T-helper 17 cell (primary cell): ENCODE measurements around the gene CANX. TPM values are rescaled to one million over a fixed set of nuclear protein-coding genes. Genes with fewer than 3 reads are reported as not detected.
"Not testable (repeated sequence)": the region's sequence is repeated elsewhere in the genome, so short reads cannot be mapped to it uniquely, and the experiment has no call there.

Experiments used
- ATAC-seq: fragments of 150-1000 bp; cut with Tn5 transposase; 2 replicates; pipeline ENCODE4 v1.10.0; 2021; ENCODE audit warnings: mild to moderate bottlenecking, moderate library complexity
- DNase-seq, 3 donors: peaks; one replicate each; pipeline versions ENCODE4 v3.0.0 to v3.0.0-alpha.2; 2020 to 2021
- H3K9me3 ChIP-seq: one replicate; pipeline ENCODE4 v1.7.0; 2013; ENCODE audit warnings: low read length, mild to moderate bottlenecking; ENCODE audit not compliant: control insufficient read depth, poor library complexity, severe bottlenecking
- H3K27ac Mint-ChIP-seq: one replicate; pipeline ENCODE4 v1.8.0; 2022; ENCODE audit warnings: mild to moderate bottlenecking, moderate library complexity, mixed read lengths
- H3K27me3 Mint-ChIP-seq: one replicate; pipeline ENCODE4 v1.8.0; 2022; ENCODE audit warnings: mixed read lengths
- H3K36me3 Mint-ChIP-seq: one replicate; pipeline ENCODE4 v1.8.0; 2022; ENCODE audit warnings: low read depth, mixed read lengths
- H3K4me1 Mint-ChIP-seq: one replicate; pipeline ENCODE4 v1.8.0; 2022; ENCODE audit warnings: mild to moderate bottlenecking, mixed read lengths
- H3K4me3 Mint-ChIP-seq: one replicate; pipeline ENCODE4 v1.8.0; 2022; ENCODE audit warnings: mild to moderate bottlenecking, moderate library complexity, mixed read lengths
- total RNA-seq, 4 donors: library from RNA in 2 of 4; stranded (reverse) in 2 of 4; gene quantifications; one replicate each; pipeline ENCODE4 v1.2.3 and lab custom pipeline; 2022 to 2026

Gene CANX
- total RNA-seq, 2 donors from 2014 or later, result 235 to 238 TPM

- peaks cover 24% of the 10 kb centered on the region for H3K4me1 Mint-ChIP-seq
- H3K27me3 Mint-ChIP-seq, result no peaks in the 10 kb centered on the region
- peaks cover 7% of the 10 kb centered on the region for H3K36me3 Mint-ChIP-seq
- DNase-seq (no peak), ATAC-seq (no peak)
- no peaks in the 10 kb centered on the region for H3K9me3 ChIP-seq
- H3K27ac Mint-ChIP-seq, result no peak overlapping the region
- H3K4me3 Mint-ChIP-seq, result no peak overlapping the region
Observed at GRCh38 chr5:179729303-179729702, 30.5 kb downstream of the CANX start.

- Mint-ChIP-seq H3K27ac (peak overlapping the region; percentile 59), H3K27me3 (no peaks in the 10 kb centered on the region), H3K4me3 (no peak overlapping the region), H3K36me3 (peaks cover 4% of the 10 kb centered on the region), H3K4me1 (peaks cover 28% of the 10 kb centered on the region)
- ATAC-seq (no peak), DNase-seq (no peak)
- no peaks in the 10 kb centered on the region for H3K9me3 ChIP-seq
Observed at GRCh38 chr5:179729727-179730126, 31.0 kb downstream of the CANX start.

GRCh38 chr5:179730356-179730755 is 31.6 kb downstream of the CANX start:
- ATAC-seq, result no peak
- H3K27ac Mint-ChIP-seq, result peak overlapping the region; percentile 59
- H3K4me1 Mint-ChIP-seq, result peaks cover 28% of the 10 kb centered on the region
- DNase-seq, result no peak
- no peak overlapping the region for H3K4me3 Mint-ChIP-seq
- peaks cover 4% of the 10 kb centered on the region for H3K36me3 Mint-ChIP-seq
- H3K9me3 ChIP-seq, result no peaks in the 10 kb centered on the region
- no peaks in the 10 kb centered on the region for H3K27me3 Mint-ChIP-seq

- H3K27ac Mint-ChIP-seq, result peak overlapping the region; percentile 59
- H3K36me3 Mint-ChIP-seq, result peaks cover 4% of the 10 kb centered on the region
- DNase-seq, result no peak
- H3K4me3 Mint-ChIP-seq, result no peak overlapping the region
- no peaks in the 10 kb centered on the region for H3K9me3 ChIP-seq
- no peaks in the 10 kb centered on the region for H3K27me3 Mint-ChIP-seq
- H3K4me1 Mint-ChIP-seq, result peaks cover 30% of the 10 kb centered on the region
- ATAC-seq, result no peak
Observed at GRCh38 chr5:179730852-179731251, 32.1 kb downstream of the CANX start.

GRCh38 chr5:179731791-179732411 is 33.1 kb downstream of the CANX start:
- Mint-ChIP-seq H3K4me1 (peaks cover 32% of the 10 kb centered on the region), H3K4me3 (peak overlapping the region; percentile 93), H3K36me3 (peaks cover 4% of the 10 kb centered on the region), H3K27me3 (no peaks in the 10 kb centered on the region), H3K27ac (peak overlapping the region; percentile 95)
- ATAC-seq, result peak; percentile 10
- DNase-seq, result peak in 1 of 3 donors; percentile 6
- H3K9me3 ChIP-seq, result no peaks in the 10 kb centered on the region

- peaks cover 32% of the 10 kb centered on the region for H3K4me1 Mint-ChIP-seq
- peak within 1 kb of the TSS; percentile 93 for H3K4me3 Mint-ChIP-seq
- peak within 1 kb of the TSS; percentile 95 for H3K27ac Mint-ChIP-seq
- peak; percentile 98 to 99 (median 99) for DNase-seq
- no peaks in the 10 kb centered on the region for H3K9me3 ChIP-seq
- no peaks in the 10 kb centered on the region for H3K36me3 Mint-ChIP-seq
- H3K27me3 Mint-ChIP-seq, result no peaks in the 10 kb centered on the region
- peak; percentile 95 for ATAC-seq
Observed at GRCh38 chr5:179732412-179732917, 33.7 kb downstream of the CANX start, which contains the start of gene MAML1. MAML1 (plus strand) TSS chr5:179732822; CDS start chr5:179733113, 291 bp downstream.

- peak overlapping the region; percentile 95 for H3K27ac Mint-ChIP-seq
- DNase-seq, result peak in 2 of 3 donors; percentile 30 to 35
- no peaks in the 10 kb centered on the region for H3K9me3 ChIP-seq
- no peaks in the 10 kb centered on the region for H3K36me3 Mint-ChIP-seq
- peak overlapping the region; percentile 93 for H3K4me3 Mint-ChIP-seq
- no peaks in the 10 kb centered on the region for H3K27me3 Mint-ChIP-seq
- peak; percentile 34 for ATAC-seq
- H3K4me1 Mint-ChIP-seq, result peaks cover 34% of the 10 kb centered on the region
Observed at GRCh38 chr5:179732918-179733771, 34.4 kb downstream of the CANX start.

GRCh38 chr5:179733772-179734126 is 35.0 kb downstream of the CANX start:
- no peak for DNase-seq
- Mint-ChIP-seq H3K4me3 (peak overlapping the region; percentile 93), H3K27me3 (no peaks in the 10 kb centered on the region), H3K36me3 (peaks cover 4% of the 10 kb centered on the region), H3K27ac (peak overlapping the region; percentile 95), H3K4me1 (peaks cover 40% of the 10 kb centered on the region)
- no peak for ATAC-seq
- no peaks in the 10 kb centered on the region for H3K9me3 ChIP-seq

- H3K9me3 ChIP-seq, result no peaks in the 10 kb centered on the region
- Mint-ChIP-seq H3K27me3 (no peaks in the 10 kb centered on the region), H3K4me3 (peak overlapping the region; percentile 93), H3K4me1 (peaks cover 47% of the 10 kb centered on the region), H3K27ac (peak overlapping the region; percentile 95), H3K36me3 (peaks cover 5% of the 10 kb centered on the region)
- DNase-seq (no peak), ATAC-seq (no peak)
Observed at GRCh38 chr5:179734536-179735164, 35.9 kb downstream of the CANX start.

GRCh38 chr5:179738742-179739141 is 40.0 kb downstream of the CANX start:
- H3K9me3 ChIP-seq, result no peaks in the 10 kb centered on the region
- H3K36me3 Mint-ChIP-seq, result peaks cover 8% of the 10 kb centered on the region
- peak overlapping the region; percentile 72 for H3K27ac Mint-ChIP-seq
- no peaks in the 10 kb centered on the region for H3K27me3 Mint-ChIP-seq
- no peak for ATAC-seq
- DNase-seq, result no peak
- peak overlapping the region; percentile 33 for H3K4me3 Mint-ChIP-seq
- peaks cover 44% of the 10 kb centered on the region for H3K4me1 Mint-ChIP-seq

- not testable (repeated sequence) for H3K4me3 Mint-ChIP-seq, H3K27ac Mint-ChIP-seq, H3K36me3 Mint-ChIP-seq, H3K27me3 Mint-ChIP-seq, H3K9me3 ChIP-seq, DNase-seq, ATAC-seq
- H3K4me1 Mint-ChIP-seq, result peaks cover 25% of the 10 kb centered on the region
Observed at GRCh38 chr5:179744106-179744505, 45.3 kb downstream of the CANX start.

- H3K9me3 ChIP-seq, result no peaks in the 10 kb centered on the region
- DNase-seq (no peak), ATAC-seq (no peak)
- no peak overlapping the region for H3K27ac Mint-ChIP-seq
- H3K36me3 Mint-ChIP-seq, result peaks cover 2% of the 10 kb centered on the region
- peaks cover 18% of the 10 kb centered on the region for H3K4me1 Mint-ChIP-seq
- peak overlapping the region; percentile 9 for H3K4me3 Mint-ChIP-seq
- H3K27me3 Mint-ChIP-seq, result no peaks in the 10 kb centered on the region
Observed at GRCh38 chr5:179746872-179747271, 48.1 kb downstream of the CANX start.

- Mint-ChIP-seq H3K4me3 (no peak overlapping the region), H3K4me1 (peaks cover 18% of the 10 kb centered on the region), H3K36me3 (peaks cover 2% of the 10 kb centered on the region), H3K27me3 (no peaks in the 10 kb centered on the region), H3K27ac (peak overlapping the region; percentile 68)
- ATAC-seq (no peak), DNase-seq (no peak)
- no peaks in the 10 kb centered on the region for H3K9me3 ChIP-seq
Observed at GRCh38 chr5:179747811-179748210, 49.0 kb downstream of the CANX start.
